ENCODE measurements around the gene SLC6A2. TPM values are rescaled to one million over a fixed set of nuclear protein-coding genes. Genes with fewer than 3 reads are reported as not detected.

Gene SLC6A2
- total RNA-seq, 2 experiments from 2014 or later = not detected

DNA sequence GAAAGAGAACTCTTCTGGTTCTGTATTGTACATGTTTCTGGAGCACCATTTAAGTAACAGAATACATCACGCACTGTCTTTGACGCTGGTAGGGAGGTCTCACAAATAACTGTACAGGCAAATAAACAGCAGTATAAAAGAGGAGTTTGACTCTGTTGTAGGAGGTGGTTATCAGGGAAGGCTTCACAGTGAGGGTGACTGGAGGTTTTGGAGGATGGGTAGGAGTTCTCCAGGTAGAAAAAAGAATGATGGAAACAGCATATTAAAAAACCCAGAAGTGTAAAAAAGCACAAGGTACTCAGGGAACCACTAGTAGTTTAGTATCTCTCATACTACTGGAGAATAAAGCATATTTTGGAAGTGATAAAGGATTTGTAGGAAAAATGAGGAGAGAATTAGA, 2.7 kb upstream of the SLC6A2 start:
- H3K9me3 Mint-ChIP-seq (ENCODE audit: insufficient read depth) = no peaks in the 10 kb centered on the region
- ATAC-seq = no peak
- H3K27me3 Mint-ChIP-seq (ENCODE audit: low read depth) = peaks cover 8% of the 10 kb centered on the region
- no peak overlapping the region for H3K4me3 Mint-ChIP-seq
- no peak for DNase-seq
- H3K4me1 Mint-ChIP-seq (ENCODE audit: low read depth) = no peaks in the 10 kb centered on the region
- ChIA-PET CTCF (no interaction called here), POLR2A (no interaction called here)
- no peaks in the 10 kb centered on the region for H3K36me3 Mint-ChIP-seq (ENCODE audit: low read depth)
- no peak overlapping the region for H3K27ac Mint-ChIP-seq

- ChIA-PET POLR2A (no interaction called here), CTCF (no interaction called here)
- ATAC-seq (no peak), DNase-seq (no peak)
- Mint-ChIP-seq H3K27me3 (ENCODE audit: low read depth) (peaks cover 9% of the 10 kb centered on the region), H3K4me1 (ENCODE audit: low read depth) (no peaks in the 10 kb centered on the region), H3K36me3 (ENCODE audit: low read depth) (no peaks in the 10 kb centered on the region), H3K9me3 (ENCODE audit: insufficient read depth) (no peaks in the 10 kb centered on the region), H3K4me3 (no peak overlapping the region), H3K27ac (no peak overlapping the region)
Measured at GRCh38 chr16:55655381-55655896, 349 bp upstream of the SLC6A2 start.

GRCh38 chr16:55656691-55657092, 904 bp downstream of the SLC6A2 start:
- H3K4me3 Mint-ChIP-seq = no peak overlapping the region
- H3K4me1 Mint-ChIP-seq (ENCODE audit: low read depth) = no peaks in the 10 kb centered on the region
- H3K36me3 Mint-ChIP-seq (ENCODE audit: low read depth) = no peaks in the 10 kb centered on the region
- H3K27me3 Mint-ChIP-seq (ENCODE audit: low read depth) = peaks cover 9% of the 10 kb centered on the region
- H3K27ac Mint-ChIP-seq = no peak overlapping the region
- no peak for DNase-seq
- ChIA-PET POLR2A (no interaction called here), CTCF (no interaction called here)
- H3K9me3 Mint-ChIP-seq (ENCODE audit: insufficient read depth) = no peaks in the 10 kb centered on the region
- ATAC-seq = no peak

DNA sequence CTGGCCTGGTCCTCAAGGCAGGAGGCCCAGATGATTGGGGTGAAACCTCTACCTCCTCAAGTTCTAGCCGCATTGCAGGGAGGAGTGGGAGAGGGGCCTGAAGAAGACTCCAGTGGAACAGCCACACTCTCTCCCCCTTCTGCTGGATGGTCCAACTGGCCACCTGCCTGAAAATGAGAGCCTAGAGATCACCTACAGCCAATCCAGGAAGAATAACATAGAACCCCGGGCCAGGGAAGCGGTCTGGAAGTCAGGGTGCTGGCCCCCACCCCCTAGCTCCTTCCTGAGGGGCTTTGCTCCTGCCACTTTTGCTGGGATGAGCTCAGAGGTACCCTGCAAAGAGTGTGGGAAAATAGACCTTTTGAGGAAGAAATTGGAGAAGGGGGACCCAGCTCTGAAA, 1.8 kb downstream of the SLC6A2 start:
- Mint-ChIP-seq H3K27me3 (ENCODE audit: low read depth) (peaks cover 9% of the 10 kb centered on the region), H3K9me3 (ENCODE audit: insufficient read depth) (no peaks in the 10 kb centered on the region), H3K36me3 (ENCODE audit: low read depth) (no peaks in the 10 kb centered on the region), H3K4me3 (no peak overlapping the region), H3K27ac (no peak overlapping the region), H3K4me1 (ENCODE audit: low read depth) (no peaks in the 10 kb centered on the region)
- DNase-seq = no peak
- ATAC-seq = no peak
- CTCF ChIA-PET = no interaction called here
- POLR2A ChIA-PET = no interaction called here

DNA sequence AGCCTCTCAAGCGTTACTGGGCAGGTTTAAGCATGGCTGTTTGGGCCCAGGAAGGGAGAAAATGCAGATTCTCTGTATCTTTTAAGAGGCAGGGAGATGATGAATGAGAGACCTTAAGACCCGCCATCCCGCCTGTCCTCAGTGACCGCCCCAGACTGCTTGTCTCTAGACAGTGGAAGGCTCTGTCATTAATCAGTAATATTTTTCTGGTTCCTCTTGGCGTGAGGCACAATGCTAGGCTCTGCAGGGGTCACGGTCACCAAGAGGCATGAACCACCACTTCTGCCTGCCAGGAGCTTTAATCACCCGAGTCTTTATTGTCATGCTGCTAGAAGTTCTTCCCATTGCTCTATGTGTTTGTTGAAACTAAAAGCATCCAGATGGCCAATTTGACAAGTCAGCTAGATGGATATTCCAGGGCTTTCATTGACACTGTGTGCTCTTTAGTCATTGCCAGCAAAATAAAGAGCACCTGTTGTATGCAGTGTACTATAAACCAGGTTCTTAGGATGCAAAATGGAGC, 3.2 kb downstream of the SLC6A2 start:
- H3K36me3 Mint-ChIP-seq (ENCODE audit: low read depth) = no peaks in the 10 kb centered on the region
- ATAC-seq (no peak), DNase-seq (no peak)
- no peak overlapping the region for H3K4me3 Mint-ChIP-seq
- POLR2A ChIA-PET = interaction anchor here (0.6 kb wide), 1 partner anchor 192 kb away, joined by 3 read pairs; no protein-coding TSS in a partner anchor
- no peak overlapping the region for H3K27ac Mint-ChIP-seq
- no peaks in the 10 kb centered on the region for H3K4me1 Mint-ChIP-seq (ENCODE audit: low read depth)
- CTCF ChIA-PET = no interaction called here
- H3K9me3 Mint-ChIP-seq (ENCODE audit: insufficient read depth) = no peaks in the 10 kb centered on the region
- peaks cover 9% of the 10 kb centered on the region for H3K27me3 Mint-ChIP-seq (ENCODE audit: low read depth)

DNA sequence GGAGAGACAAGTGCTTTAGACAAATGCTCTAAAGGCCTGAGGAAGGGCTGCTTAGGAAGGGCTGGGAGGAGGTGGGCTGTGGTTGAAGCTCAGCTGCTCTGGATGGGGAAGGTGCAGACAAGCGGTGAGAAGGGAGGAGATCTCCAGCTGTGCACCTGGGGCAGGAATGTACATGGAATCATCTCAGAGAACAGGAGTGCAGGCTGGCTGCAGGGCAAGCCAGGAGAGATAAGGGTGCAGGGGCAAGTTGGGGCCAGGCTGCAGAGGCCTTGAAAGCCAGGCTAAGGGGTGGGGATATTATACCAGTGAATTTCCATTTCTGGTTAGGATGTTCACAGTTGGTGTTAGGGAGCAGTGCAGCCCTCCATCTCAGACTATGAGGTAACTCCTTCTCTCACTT, 4.2 kb downstream of the SLC6A2 start:
- no peaks in the 10 kb centered on the region for H3K9me3 Mint-ChIP-seq (ENCODE audit: insufficient read depth)
- no peak overlapping the region for H3K27ac Mint-ChIP-seq
- ATAC-seq (no peak), DNase-seq (no peak)
- H3K27me3 Mint-ChIP-seq (ENCODE audit: low read depth) = peaks cover 9% of the 10 kb centered on the region
- no peaks in the 10 kb centered on the region for H3K4me1 Mint-ChIP-seq (ENCODE audit: low read depth)
- POLR2A ChIA-PET = no interaction called here
- H3K4me3 Mint-ChIP-seq = no peak overlapping the region
- CTCF ChIA-PET = no interaction called here
- H3K36me3 Mint-ChIP-seq (ENCODE audit: low read depth) = no peaks in the 10 kb centered on the region

DNA sequence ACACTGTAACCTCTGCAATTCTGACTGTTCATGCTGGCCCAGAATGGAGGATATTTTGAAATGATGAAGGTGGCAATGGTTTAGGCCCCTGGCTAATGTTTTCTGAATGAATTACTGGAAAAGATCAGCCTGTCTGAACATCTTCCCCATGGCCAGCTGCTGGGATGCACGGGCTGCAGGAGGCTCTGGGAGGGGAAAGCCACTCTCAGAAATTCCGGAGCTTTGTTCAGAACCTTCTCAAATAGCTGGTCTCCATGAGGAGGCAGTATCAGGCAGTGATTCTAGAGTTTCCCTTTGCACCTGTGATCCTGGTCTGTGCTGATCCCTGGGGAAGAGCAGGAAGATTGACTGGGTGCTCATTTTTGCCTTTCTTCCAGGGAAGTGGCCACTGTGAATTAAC, 5.0 kb downstream of the SLC6A2 start:
- Mint-ChIP-seq H3K4me1 (ENCODE audit: low read depth) (no peaks in the 10 kb centered on the region), H3K36me3 (ENCODE audit: low read depth) (no peaks in the 10 kb centered on the region), H3K9me3 (ENCODE audit: insufficient read depth) (no peaks in the 10 kb centered on the region), H3K27ac (no peak overlapping the region), H3K4me3 (no peak overlapping the region), H3K27me3 (ENCODE audit: low read depth) (peaks cover 9% of the 10 kb centered on the region)
- DNase-seq = no peak
- POLR2A ChIA-PET = no interaction called here
- CTCF ChIA-PET = no interaction called here
- ATAC-seq = no peak

GRCh38 chr16:55661941-55662643, 6.3 kb downstream of the SLC6A2 start:
- Mint-ChIP-seq H3K27me3 (ENCODE audit: low read depth) (peaks cover 3% of the 10 kb centered on the region), H3K36me3 (ENCODE audit: low read depth) (no peaks in the 10 kb centered on the region), H3K9me3 (ENCODE audit: insufficient read depth) (no peaks in the 10 kb centered on the region), H3K4me1 (ENCODE audit: low read depth) (no peaks in the 10 kb centered on the region), H3K27ac (no peak overlapping the region), H3K4me3 (no peak overlapping the region)
- ChIA-PET CTCF (no interaction called here), POLR2A (no interaction called here)
- DNase-seq = no peak
- no peak for ATAC-seq

DNA sequence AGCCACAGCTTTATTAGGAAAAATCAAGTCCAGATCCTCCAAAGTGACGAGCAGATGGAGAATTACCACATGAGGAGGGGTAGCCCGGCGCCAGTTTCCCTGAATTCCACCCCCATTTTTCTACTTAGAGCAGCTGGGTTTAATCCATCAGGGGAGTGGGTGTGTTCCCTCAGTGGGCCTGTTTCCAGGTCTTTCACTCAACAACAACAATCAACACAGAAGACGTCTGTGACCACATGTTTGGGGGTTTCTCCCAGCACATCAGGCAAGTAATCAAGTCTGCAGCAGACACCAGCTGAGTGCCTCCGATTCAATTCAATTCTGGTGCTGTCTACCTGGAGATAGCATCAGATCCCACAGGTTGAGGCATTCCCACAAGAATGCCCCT, 6.8 kb downstream of the SLC6A2 start:
- DNase-seq (no peak), ATAC-seq (no peak)
- H3K9me3 Mint-ChIP-seq (ENCODE audit: insufficient read depth) = no peaks in the 10 kb centered on the region
- H3K27ac Mint-ChIP-seq = no peak overlapping the region
- POLR2A ChIA-PET = no interaction called here
- H3K27me3 Mint-ChIP-seq (ENCODE audit: low read depth) = peaks cover 2% of the 10 kb centered on the region
- H3K36me3 Mint-ChIP-seq (ENCODE audit: low read depth) = no peaks in the 10 kb centered on the region
- no peak overlapping the region for H3K4me3 Mint-ChIP-seq
- no peaks in the 10 kb centered on the region for H3K4me1 Mint-ChIP-seq (ENCODE audit: low read depth)
- CTCF ChIA-PET = no interaction called here

DNA sequence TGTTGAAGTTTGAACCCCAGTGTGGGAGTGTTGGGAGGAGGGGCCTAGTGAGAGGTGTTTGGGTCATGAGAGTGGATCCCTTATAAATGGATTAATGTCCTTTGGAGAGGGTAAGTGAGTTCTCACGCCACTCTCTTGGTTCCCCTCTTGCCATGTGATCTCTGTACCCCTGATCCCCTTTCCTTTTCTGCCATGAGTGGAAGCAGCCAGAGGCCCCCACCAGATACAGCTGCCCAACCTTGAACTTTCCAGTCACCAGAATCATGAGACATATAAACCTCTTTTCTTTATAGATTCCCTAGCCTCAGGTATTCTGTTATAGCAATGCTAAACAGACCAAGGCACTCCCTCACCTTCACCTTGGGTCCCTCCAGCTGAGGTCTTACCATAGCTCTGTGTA, 7.4 kb downstream of the SLC6A2 start:
- H3K9me3 Mint-ChIP-seq (ENCODE audit: insufficient read depth) = no peaks in the 10 kb centered on the region
- no peak overlapping the region for H3K4me3 Mint-ChIP-seq
- no peaks in the 10 kb centered on the region for H3K4me1 Mint-ChIP-seq (ENCODE audit: low read depth)
- H3K36me3 Mint-ChIP-seq (ENCODE audit: low read depth) = no peaks in the 10 kb centered on the region
- ChIA-PET CTCF (no interaction called here), POLR2A (no interaction called here)
- no peak for DNase-seq
- no peak for ATAC-seq
- peaks cover 2% of the 10 kb centered on the region for H3K27me3 Mint-ChIP-seq (ENCODE audit: low read depth)
- H3K27ac Mint-ChIP-seq = no peak overlapping the region

- ATAC-seq (no peak), DNase-seq (no peak)
- H3K9me3 Mint-ChIP-seq (ENCODE audit: insufficient read depth) = no peaks in the 10 kb centered on the region
- H3K4me3 Mint-ChIP-seq = no peak overlapping the region
- no peaks in the 10 kb centered on the region for H3K36me3 Mint-ChIP-seq (ENCODE audit: low read depth)
- no peaks in the 10 kb centered on the region for H3K27me3 Mint-ChIP-seq (ENCODE audit: low read depth)
- H3K27ac Mint-ChIP-seq = no peak overlapping the region
- ChIA-PET CTCF (no interaction called here), POLR2A (no interaction called here)
- H3K4me1 Mint-ChIP-seq (ENCODE audit: low read depth) = no peaks in the 10 kb centered on the region
Measured at GRCh38 chr16:55663765-55664677, 8.2 kb downstream of the SLC6A2 start.

GRCh38 chr16:55664786-55665407, 9.1 kb downstream of the SLC6A2 start:
- no peaks in the 10 kb centered on the region for H3K36me3 Mint-ChIP-seq (ENCODE audit: low read depth)
- POLR2A ChIA-PET = no interaction called here
- no peak for DNase-seq
- H3K9me3 Mint-ChIP-seq (ENCODE audit: insufficient read depth) = no peaks in the 10 kb centered on the region
- CTCF ChIA-PET = no interaction called here
- no peak overlapping the region for H3K4me3 Mint-ChIP-seq
- H3K4me1 Mint-ChIP-seq (ENCODE audit: low read depth) = no peaks in the 10 kb centered on the region
- no peak for ATAC-seq
- H3K27me3 Mint-ChIP-seq (ENCODE audit: low read depth) = no peaks in the 10 kb centered on the region
- no peak overlapping the region for H3K27ac Mint-ChIP-seq
